Endothelial cell of umbilical vein (primary cell): ENCODE measurements around the gene SLC36A3. TPM values are rescaled to one million over a fixed set of nuclear protein-coding genes. Genes with fewer than 3 reads are reported as not detected.

ENCODE experiments used
- BruUV-seq: library from RNA; stranded (reverse); fragments of 400-500 nt; replicated peaks from 2 replicates; lab custom pipeline; 2021; lab: Mats Ljungman, UMichigan
- CTCF ChIA-PET: fragments of 300-600, 350-600 bp; sonication (Branson Sonifier 250); formaldehyde crosslinking; loops from one replicate; lab custom pipeline; 2021; ENCODE audit warnings: antibody characterized with exemption, inconsistent platforms; lab: Charles Lee
- POLR2A ChIA-PET: fragments of 300-600, 350-600 bp; sonication (Branson Sonifier 250); formaldehyde crosslinking; loops from one replicate; lab custom pipeline; 2021; ENCODE audit warnings: antibody characterized with exemption, inconsistent platforms; lab: Charles Lee
- DNase-seq: peaks from one replicate; pipeline ENCODE4 v3.0.0-alpha.2; 2011; ENCODE audit warnings: low read depth, low spot score
- FAIRE-seq: peaks from 2 replicates; lab custom pipeline; 2011; peaks lifted over from hg19 to GRCh38; lab: Jason Lieb, UNC
- H2AFZ ChIP-seq: 2 replicates; pipeline ENCODE4 v1.6.0; 2012; ENCODE audit warnings: low read depth, low read length, control low read depth, inconsistent platforms
- H3K27ac ChIP-seq: 2 replicates; pipeline ENCODE4 v1.5.1; 2011; ENCODE audit warnings: low read depth, mild to moderate bottlenecking, control low read depth, low read length, moderate library complexity; ENCODE audit not compliant: insufficient read depth
- H3K27me3 ChIP-seq, 2 experiments: 2 replicates each; pipeline versions ENCODE4 v1.6.0 to v1.6.1; 2011; ENCODE audit warnings: low read length in 2 of 2, mixed read lengths in 1 of 2; ENCODE audit not compliant: control insufficient read depth in 2 of 2, insufficient read depth in 2 of 2
- H3K36me3 ChIP-seq, 2 experiments: 2 replicates in 1 of 2; 3 replicates in 1 of 2; pipeline ENCODE4 v1.5.1; 2011; ENCODE audit warnings: low read length in 2 of 2, mild to moderate bottlenecking in 1 of 2, moderate library complexity in 1 of 2; ENCODE audit not compliant: control insufficient read depth in 2 of 2, insufficient read depth in 2 of 2; ENCODE audit errors: extremely low read depth in 1 of 2
- H3K4me1 ChIP-seq: 3 replicates; pipeline ENCODE4 v1.5.1; 2011; ENCODE audit warnings: mild to moderate bottlenecking, low read length; ENCODE audit not compliant: control insufficient read depth, insufficient read depth; ENCODE audit errors: extremely low read depth
- H3K4me2 ChIP-seq: 2 replicates; pipeline ENCODE4 v1.6.1; 2011; ENCODE audit warnings: low read length, control low read depth, mixed read lengths; ENCODE audit not compliant: insufficient read depth
- H3K4me3 ChIP-seq, 3 experiments: fragments of 200-600 bp in 1 of 3; sonication (generic), shearing (Covaris generic) in 1 of 3; replicated peaks in 1 of 3; 2 replicates each; pipeline ENCODE4 v1.5.1; 2011 to 2016; ENCODE audit warnings: control low read depth in 3 of 3, low read length in 3 of 3, mild to moderate bottlenecking in 2 of 3, inconsistent platforms in 1 of 3, low read depth in 1 of 3, moderate library complexity in 1 of 3; ENCODE audit not compliant: insufficient read depth in 1 of 3
- H3K79me2 ChIP-seq: 2 replicates; pipeline ENCODE4 v1.6.0; 2012; ENCODE audit warnings: low read length, inconsistent platforms; ENCODE audit not compliant: control insufficient read depth, insufficient read depth
- H3K9ac ChIP-seq: replicated peaks from 2 replicates; pipeline ENCODE3; 2011; ENCODE audit warnings: low read length, control low read depth; ENCODE audit not compliant: insufficient read depth; ENCODE audit errors: extremely low read depth
- H3K9me1 ChIP-seq: replicated peaks from 3 replicates; pipeline ENCODE4 v1.6.0; 2011; ENCODE audit warnings: mild to moderate bottlenecking, low read length; ENCODE audit not compliant: control insufficient read depth, insufficient read depth; ENCODE audit errors: extremely low read depth
- H3K9me3 ChIP-seq: replicated peaks from 2 replicates; pipeline ENCODE4 v1.5.1; 2012; ENCODE audit warnings: low read length, inconsistent platforms; ENCODE audit not compliant: control insufficient read depth, insufficient read depth
- H4K20me1 ChIP-seq: replicated peaks from 2 replicates; pipeline ENCODE3; 2011; ENCODE audit warnings: mild to moderate bottlenecking, low read length; ENCODE audit not compliant: control insufficient read depth, insufficient read depth; ENCODE audit errors: extremely low read depth
- EZH2 ChIP-seq: IDR thresholded peaks from 2 replicates; pipeline ENCODE4 v1.6.1; 2012; ENCODE audit warnings: borderline replicate concordance, low read depth, mild to moderate bottlenecking, moderate library complexity, low read length, inconsistent platforms; ENCODE audit not compliant: severe bottlenecking
- FOS ChIP-seq: IDR thresholded peaks from 2 replicates; pipeline ENCODE4 v1.6.1; 2011; ENCODE audit warnings: mild to moderate bottlenecking, low read length, moderate library complexity, borderline replicate concordance; ENCODE audit not compliant: insufficient read depth
- GATA2 ChIP-seq: IDR thresholded peaks from 2 replicates; pipeline ENCODE4 v1.7.0; 2011; ENCODE audit warnings: low read depth, mild to moderate bottlenecking, moderate library complexity, mixed read lengths, low read length; ENCODE audit not compliant: insufficient read length, insufficient read depth
- MAX ChIP-seq: IDR thresholded peaks from 2 replicates; pipeline ENCODE4 v1.6.1; 2011; ENCODE audit not compliant: insufficient read depth, insufficient read length
- MYC ChIP-seq: IDR thresholded peaks from one replicate; pipeline ENCODE4 v1.6.1; 2011; ENCODE audit warnings: mild to moderate bottlenecking, low read depth, low read length
- POLR2AphosphoS5 ChIP-seq: IDR thresholded peaks from 2 replicates; pipeline ENCODE4 v1.6.1; 2012; ENCODE audit warnings: low read depth, mild to moderate bottlenecking, control low read depth, low read length, moderate library complexity; ENCODE audit not compliant: insufficient read depth
- dilution Hi-C: fragments of 300-500 bp; cut with MboI; formaldehyde crosslinking; loops from one replicate; pipeline ENCODE4 v1.15.0; 2019; ENCODE audit warnings: low sequenced_read_pairs; ENCODE audit not compliant: extremely low pct_ligation_motif_present
- intact Hi-C: fragments of 100-400 bp; cut with micrococcal nuclease; formaldehyde crosslinking; loops from one replicate; pipeline ENCODE4 v1.10.0; 2022
- polyA plus RNA-seq, 4 experiments: library from polyadenylated mRNA; depleted of rRNA in 3 of 4; stranded (reverse) in 3 of 4; unstranded in 1 of 4; fragments of >200 nt; gene quantifications; 2 replicates each; pipeline versions ENCODE4 v1.2.1 to v1.2.3, GENCODE V29; 2011 to 2012; ENCODE audit warnings: missing spikeins in 1 of 4
- total RNA-seq: library from RNA; stranded (reverse); gene quantifications from 2 replicates; pipeline ENCODE4 v1.2.3, GENCODE V29; 2021
- TF ChIP-seq, protein P1 (sequence below), 2 donors: IDR thresholded peaks; 1 replicate in 1 of 2; 2 replicates in 1 of 2; pipeline ENCODE4 v1.5.1; 2011; ENCODE audit warnings: low read length in 2 of 2, mild to moderate bottlenecking in 2 of 2, moderate library complexity in 2 of 2, control low read depth in 1 of 2, inconsistent platforms in 1 of 2, low read depth in 1 of 2; ENCODE audit not compliant: insufficient read depth in 1 of 2; ENCODE audit errors: extremely low read depth in 1 of 2

The SLC36A3 gene
- total and polyA plus RNA-seq, 2 donors (not counting 3 experiments of a cell fraction or from before 2014, with no cell fraction given): not detected

DNA sequence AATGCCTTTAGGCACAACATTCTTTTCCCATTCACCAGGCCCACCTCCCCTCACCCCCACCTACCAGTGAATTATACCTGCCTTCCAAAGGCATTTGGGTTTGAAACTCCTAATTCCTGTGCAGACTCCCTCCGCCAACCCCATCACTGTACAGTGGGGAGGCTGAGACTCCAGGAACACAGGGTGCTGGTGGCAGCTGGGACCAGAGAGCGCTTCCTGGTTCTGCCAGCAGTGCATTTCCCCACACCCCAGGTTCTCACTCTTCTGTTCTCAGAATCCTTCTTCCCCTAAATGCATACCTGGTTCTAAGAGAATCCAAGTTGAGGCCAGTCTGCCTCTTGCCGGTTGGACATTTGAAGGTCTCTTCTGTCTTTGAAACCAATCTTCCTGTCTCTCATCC, 22.7 kb upstream of the SLC36A3 start:
- DNase-seq: no peak
- dilution Hi-C loops (no loop called here), intact Hi-C loops (no loop called here)
- TF ChIP-seq MAX (no peak), POLR2AphosphoS5 (no peak), GATA2 (no peak), EZH2 (no peak), MYC (no peak), FOS (no peak)
- TF ChIP-seq, protein P1, sequence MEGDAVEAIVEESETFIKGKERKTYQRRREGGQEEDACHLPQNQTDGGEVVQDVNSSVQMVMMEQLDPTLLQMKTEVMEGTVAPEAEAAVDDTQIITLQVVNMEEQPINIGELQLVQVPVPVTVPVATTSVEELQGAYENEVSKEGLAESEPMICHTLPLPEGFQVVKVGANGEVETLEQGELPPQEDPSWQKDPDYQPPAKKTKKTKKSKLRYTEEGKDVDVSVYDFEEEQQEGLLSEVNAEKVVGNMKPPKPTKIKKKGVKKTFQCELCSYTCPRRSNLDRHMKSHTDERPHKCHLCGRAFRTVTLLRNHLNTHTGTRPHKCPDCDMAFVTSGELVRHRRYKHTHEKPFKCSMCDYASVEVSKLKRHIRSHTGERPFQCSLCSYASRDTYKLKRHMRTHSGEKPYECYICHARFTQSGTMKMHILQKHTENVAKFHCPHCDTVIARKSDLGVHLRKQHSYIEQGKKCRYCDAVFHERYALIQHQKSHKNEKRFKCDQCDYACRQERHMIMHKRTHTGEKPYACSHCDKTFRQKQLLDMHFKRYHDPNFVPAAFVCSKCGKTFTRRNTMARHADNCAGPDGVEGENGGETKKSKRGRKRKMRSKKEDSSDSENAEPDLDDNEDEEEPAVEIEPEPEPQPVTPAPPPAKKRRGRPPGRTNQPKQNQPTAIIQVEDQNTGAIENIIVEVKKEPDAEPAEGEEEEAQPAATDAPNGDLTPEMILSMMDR (IDR thresholded peaks at IDR 0.05; ENCODE audit: extremely low read depth in 1 of 2, insufficient read depth in 1 of 2, low read depth in 1 of 2, low read length in 2 of 2): no peak
- Histone ChIP-seq H4K20me1 (no peaks in the 10 kb centered on the region), H3K36me3 (no peaks in the 10 kb centered on the region), H3K9me3 (no peaks in the 10 kb centered on the region), H3K27ac (no peak overlapping the region), H2AFZ (no peak overlapping the region), H3K4me1 (no peaks in the 10 kb centered on the region), H3K9ac (no peak overlapping the region), H3K27me3 (no peaks in the 10 kb centered on the region), H3K79me2 (no peaks in the 10 kb centered on the region), H3K9me1 (no peaks in the 10 kb centered on the region), H3K4me3 (no peak overlapping the region), H3K4me2 (no peak overlapping the region)
- BruUV-seq: no TSS peak
- FAIRE-seq: no peak
- POLR2A ChIA-PET: no interaction called here
- CTCF ChIA-PET: no interaction called here
